Ectodermal cell (in vitro differentiated cells): Measurements from ENCODE around the gene FAT1. TPM values are rescaled to one million over a fixed set of nuclear protein-coding genes. Genes with fewer than 3 reads are reported as not detected.
A peak's percentile ranks its signal among the peaks of the same experiment; 100 is the strongest.

ENCODE experiments used
- H3K27ac ChIP-seq: 2 replicates; pipeline ENCODE4 v1.7.0; 2013; ENCODE audit warnings: mild to moderate bottlenecking, low read depth, low read length; ENCODE audit not compliant: insufficient read depth, poor library complexity, severe bottlenecking
- H3K27me3 ChIP-seq: 2 replicates; pipeline ENCODE4 v1.7.0; 2013; ENCODE audit warnings: mild to moderate bottlenecking, low read length; ENCODE audit not compliant: insufficient read depth, control insufficient read depth, poor library complexity, severe bottlenecking
- H3K36me3 ChIP-seq: one replicate; pipeline ENCODE4 v1.7.0; 2013; ENCODE audit warnings: low read length; ENCODE audit not compliant: control insufficient read depth, insufficient read depth
- H3K4me1 ChIP-seq: one replicate; pipeline ENCODE4 v1.7.0; 2013; ENCODE audit warnings: low read length; ENCODE audit not compliant: control insufficient read depth, insufficient read depth
- H3K4me3 ChIP-seq: 2 replicates; pipeline ENCODE4 v1.7.0; 2013; ENCODE audit warnings: low read depth, low read length, control low read depth; ENCODE audit not compliant: insufficient read depth
- H3K9me3 ChIP-seq: 2 replicates; pipeline ENCODE4 v1.7.0; 2013; ENCODE audit warnings: mild to moderate bottlenecking, low read length, moderate library complexity; ENCODE audit not compliant: control insufficient read depth
- WGBS, 2 experiments: methylation state at CpG; one replicate each; pipeline ENCODE4 v1.1.7; 2013; ENCODE audit warnings: missing lambda C conversion rate in 2 of 2; 5-methylcytosine and 5-hydroxymethylcytosine counted together
- polyA plus RNA-seq, 4 experiments: library from polyadenylated mRNA; stranded (reverse); fragments of 50-300 nt; gene quantifications; one replicate each; pipeline ENCODE4 v1.2.3, GENCODE V29; 2013

The FAT1 gene, protein sequence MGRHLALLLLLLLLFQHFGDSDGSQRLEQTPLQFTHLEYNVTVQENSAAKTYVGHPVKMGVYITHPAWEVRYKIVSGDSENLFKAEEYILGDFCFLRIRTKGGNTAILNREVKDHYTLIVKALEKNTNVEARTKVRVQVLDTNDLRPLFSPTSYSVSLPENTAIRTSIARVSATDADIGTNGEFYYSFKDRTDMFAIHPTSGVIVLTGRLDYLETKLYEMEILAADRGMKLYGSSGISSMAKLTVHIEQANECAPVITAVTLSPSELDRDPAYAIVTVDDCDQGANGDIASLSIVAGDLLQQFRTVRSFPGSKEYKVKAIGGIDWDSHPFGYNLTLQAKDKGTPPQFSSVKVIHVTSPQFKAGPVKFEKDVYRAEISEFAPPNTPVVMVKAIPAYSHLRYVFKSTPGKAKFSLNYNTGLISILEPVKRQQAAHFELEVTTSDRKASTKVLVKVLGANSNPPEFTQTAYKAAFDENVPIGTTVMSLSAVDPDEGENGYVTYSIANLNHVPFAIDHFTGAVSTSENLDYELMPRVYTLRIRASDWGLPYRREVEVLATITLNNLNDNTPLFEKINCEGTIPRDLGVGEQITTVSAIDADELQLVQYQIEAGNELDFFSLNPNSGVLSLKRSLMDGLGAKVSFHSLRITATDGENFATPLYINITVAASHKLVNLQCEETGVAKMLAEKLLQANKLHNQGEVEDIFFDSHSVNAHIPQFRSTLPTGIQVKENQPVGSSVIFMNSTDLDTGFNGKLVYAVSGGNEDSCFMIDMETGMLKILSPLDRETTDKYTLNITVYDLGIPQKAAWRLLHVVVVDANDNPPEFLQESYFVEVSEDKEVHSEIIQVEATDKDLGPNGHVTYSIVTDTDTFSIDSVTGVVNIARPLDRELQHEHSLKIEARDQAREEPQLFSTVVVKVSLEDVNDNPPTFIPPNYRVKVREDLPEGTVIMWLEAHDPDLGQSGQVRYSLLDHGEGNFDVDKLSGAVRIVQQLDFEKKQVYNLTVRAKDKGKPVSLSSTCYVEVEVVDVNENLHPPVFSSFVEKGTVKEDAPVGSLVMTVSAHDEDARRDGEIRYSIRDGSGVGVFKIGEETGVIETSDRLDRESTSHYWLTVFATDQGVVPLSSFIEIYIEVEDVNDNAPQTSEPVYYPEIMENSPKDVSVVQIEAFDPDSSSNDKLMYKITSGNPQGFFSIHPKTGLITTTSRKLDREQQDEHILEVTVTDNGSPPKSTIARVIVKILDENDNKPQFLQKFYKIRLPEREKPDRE (N-terminal part only)
- polyA plus RNA-seq (2013, experiment 1 of 4): 135 TPM
- polyA plus RNA-seq (2013, experiment 2 of 4): 155 TPM
- 80.8 TPM for polyA plus RNA-seq (2013, experiment 3 of 4)
- 111 TPM for polyA plus RNA-seq (2013, experiment 4 of 4)

- peak within 1 kb of the TSS; percentile 84 for H3K27ac ChIP-seq
- peak within 1 kb of the TSS; percentile 92 for H3K4me3 ChIP-seq
- H3K27me3 ChIP-seq: no peaks in the 10 kb centered on the region
- H3K4me1 ChIP-seq: peaks cover 7% of the 10 kb centered on the region
- 0% methylated on average over 112 of the region's 112 CpGs for WGBS, 2 experiments
- H3K9me3 ChIP-seq: peaks cover 3% of the 10 kb centered on the region
- H3K36me3 ChIP-seq: no peaks in the 10 kb centered on the region
These were observed at the start of gene FAT1 for GRCh38 chr4:186723292-186724057. Gene FAT1, minus strand, starts transcription at chr4:186723856. Its CDS starts 14,029 bp downstream, at chr4:186709827.

DNA sequence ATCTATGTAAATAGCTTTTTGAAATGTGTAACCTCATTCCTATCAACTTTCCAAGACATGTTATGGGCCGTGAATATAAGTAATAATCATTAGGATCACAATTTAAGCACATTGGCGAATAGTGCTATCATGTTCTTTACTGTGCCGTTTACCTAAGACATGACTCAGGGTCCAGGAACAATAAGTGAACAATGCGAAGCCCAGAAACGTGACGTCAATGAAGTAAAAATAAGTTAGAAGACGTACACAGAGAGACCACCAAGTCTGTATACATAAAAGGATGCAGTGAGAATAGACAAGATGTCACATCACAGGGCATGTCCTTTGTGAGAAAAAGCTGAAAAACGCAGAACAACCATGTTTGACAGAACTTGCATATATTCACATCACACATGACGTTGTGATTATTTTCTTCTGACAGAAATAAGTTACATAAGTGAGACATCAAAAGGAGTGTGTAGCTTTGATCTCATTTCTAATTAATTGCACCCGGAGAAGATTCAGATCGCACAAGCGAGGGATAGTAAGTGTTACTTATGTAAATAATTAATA is 49.4 kb upstream of the FAT1 start:
- H3K27ac ChIP-seq: no peak overlapping the region
- 93 to 96% methylated on average over 9 to 10 of the region's 12 CpGs for WGBS, 2 experiments
- H3K4me3 ChIP-seq: no peak overlapping the region
- H3K9me3 ChIP-seq: no peaks in the 10 kb centered on the region
- no peaks in the 10 kb centered on the region for H3K27me3 ChIP-seq
- H3K36me3 ChIP-seq: no peaks in the 10 kb centered on the region
- H3K4me1 ChIP-seq: no peaks in the 10 kb centered on the region

GRCh38 chr4:186771624-186772023 is 48.0 kb upstream of the FAT1 start:
- Histone ChIP-seq H3K4me1 (no peaks in the 10 kb centered on the region), H3K9me3 (no peaks in the 10 kb centered on the region), H3K4me3 (no peak overlapping the region), H3K27ac (no peak overlapping the region), H3K36me3 (no peaks in the 10 kb centered on the region), H3K27me3 (no peaks in the 10 kb centered on the region)
- 79 to 86% methylated on average over 2 of the region's 2 CpGs for WGBS, 2 experiments

DNA sequence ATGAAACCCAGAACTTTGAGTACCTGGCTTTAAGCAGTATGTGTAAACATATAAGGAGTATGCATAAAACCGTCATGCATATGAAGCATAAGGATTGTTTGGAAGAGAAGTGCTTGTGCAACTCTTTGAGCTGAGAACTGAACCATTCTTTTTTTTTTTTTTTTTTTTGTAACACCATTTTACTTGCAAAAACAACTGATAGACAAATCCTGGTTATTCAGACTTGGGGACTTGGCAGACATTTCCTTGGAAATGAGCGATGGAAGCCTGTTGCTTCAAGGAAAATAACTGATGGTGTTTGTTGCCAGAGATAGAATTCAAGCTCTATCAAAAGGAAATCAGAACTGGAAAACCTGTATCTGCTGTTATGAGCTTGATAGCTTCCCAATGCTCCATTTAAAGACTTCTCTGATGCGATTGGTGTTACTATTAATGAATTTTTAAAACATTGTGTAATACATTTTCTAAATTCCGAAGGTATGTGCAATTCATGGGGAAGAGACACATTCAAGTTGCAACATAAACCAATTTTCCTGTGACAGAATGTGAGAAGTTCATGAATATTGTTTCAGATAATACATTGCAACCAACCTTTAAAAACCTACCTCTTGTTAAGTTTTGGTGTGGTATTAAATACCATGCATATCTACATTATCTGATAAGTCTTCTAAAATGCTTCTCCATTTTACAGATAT is 47.0 kb upstream of the FAT1 start:
- H3K27ac ChIP-seq: no peak overlapping the region
- H3K4me3 ChIP-seq: no peak overlapping the region

GRCh38 chr4:186767794-186768193 is 44.1 kb upstream of the FAT1 start:
- Histone ChIP-seq H3K4me1 (peaks cover 6% of the 10 kb centered on the region), H3K27me3 (no peaks in the 10 kb centered on the region)
- WGBS, 2 experiments: 91 to 99% methylated on average over 3 of the region's 4 CpGs

More for the DNA sequence above, 47.0 kb upstream of the FAT1 start:
- Histone ChIP-seq H3K27me3 (no peaks in the 10 kb centered on the region), H3K9me3 (no peaks in the 10 kb centered on the region), H3K36me3 (no peaks in the 10 kb centered on the region), H3K4me1 (peaks cover 3% of the 10 kb centered on the region)
- WGBS, 2 experiments: 98 to 99% methylated on average over 2 to 4 of the region's 4 CpGs

DNA sequence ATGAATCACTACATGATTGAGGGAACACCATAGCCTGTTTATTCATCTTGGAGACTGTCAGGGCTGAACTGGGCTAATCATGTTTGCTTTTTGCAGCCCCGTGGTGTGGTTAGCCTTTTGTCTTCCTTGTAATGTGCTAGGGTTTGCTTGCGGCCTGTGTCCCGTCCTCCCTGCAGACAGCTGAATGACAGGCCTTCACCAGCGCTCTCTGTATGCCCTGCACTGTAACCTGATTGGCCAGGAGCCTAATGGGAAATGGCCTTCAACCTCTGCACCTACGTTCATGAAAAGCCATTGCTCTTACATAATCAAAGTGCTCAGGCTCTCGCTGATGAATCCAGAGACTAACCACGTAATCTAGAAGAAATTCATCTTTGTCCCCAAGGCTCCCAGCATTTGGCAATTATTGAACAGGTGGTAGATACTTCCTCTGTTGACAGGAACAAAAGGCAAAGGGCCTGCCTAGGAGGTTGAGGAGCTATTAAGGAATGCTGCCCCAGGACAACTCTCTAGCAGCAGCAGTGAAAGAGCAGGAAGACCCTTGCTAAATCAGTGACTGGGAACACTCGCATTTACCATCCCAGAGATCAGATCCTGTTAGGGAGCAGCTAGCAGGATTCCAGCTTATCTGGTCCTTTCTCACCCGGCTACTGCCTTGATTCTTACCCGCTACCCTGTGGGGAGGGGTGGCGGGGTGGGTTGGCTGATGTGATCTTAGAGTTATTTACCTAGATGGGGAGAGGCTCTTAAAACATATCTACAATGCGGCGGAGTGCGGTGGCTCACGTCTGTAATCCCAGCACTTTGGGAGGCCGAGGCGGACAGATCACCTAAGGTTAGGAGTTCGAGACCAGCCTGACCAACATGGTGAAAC is 42.3 kb upstream of the FAT1 start:
- WGBS, 2 experiments: 74 to 76% methylated on average over 18 of the region's 18 CpGs
- peak overlapping the region; percentile 42 for H3K27ac ChIP-seq
- no peaks in the 10 kb centered on the region for H3K36me3 ChIP-seq
- no peaks in the 10 kb centered on the region for H3K9me3 ChIP-seq
- peaks cover 6% of the 10 kb centered on the region for H3K4me1 ChIP-seq
- H3K4me3 ChIP-seq: no peak overlapping the region
- no peaks in the 10 kb centered on the region for H3K27me3 ChIP-seq

More at GRCh38 chr4:186767794-186768193, 44.1 kb upstream of the FAT1 start:
- no peak overlapping the region for H3K27ac ChIP-seq
- no peaks in the 10 kb centered on the region for H3K9me3 ChIP-seq
- H3K4me3 ChIP-seq: no peak overlapping the region
- H3K36me3 ChIP-seq: no peaks in the 10 kb centered on the region

DNA sequence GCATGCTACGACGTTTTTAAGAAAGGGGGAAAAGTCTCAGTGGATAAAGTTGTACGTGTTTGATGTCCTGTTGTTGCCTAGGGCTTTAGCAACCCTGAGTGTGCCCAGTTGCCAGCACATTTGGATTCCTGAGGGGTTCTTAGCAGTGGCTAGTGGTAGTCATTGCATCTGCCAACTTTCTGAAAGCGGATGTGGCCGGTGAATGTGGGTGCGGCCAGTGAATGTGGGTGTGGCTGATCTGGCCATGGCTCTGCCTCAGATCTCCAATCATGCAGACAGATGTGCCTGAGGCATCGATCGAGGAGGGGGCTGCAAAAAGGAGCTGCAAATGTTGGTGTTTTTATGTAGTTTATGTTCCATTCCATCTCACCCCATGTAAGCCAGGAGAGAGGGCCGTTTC is 41.5 kb upstream of the FAT1 start:
- H3K4me3 ChIP-seq: no peak overlapping the region

GRCh38 chr4:186764457-186764856 is 40.8 kb upstream of the FAT1 start:
- no peak overlapping the region for H3K4me3 ChIP-seq
- H3K36me3 ChIP-seq: no peaks in the 10 kb centered on the region
- 90 to 91% methylated on average over 4 of the region's 4 CpGs for WGBS, 2 experiments

More for the DNA sequence above, 41.5 kb upstream of the FAT1 start:
- Histone ChIP-seq H3K9me3 (no peaks in the 10 kb centered on the region), H3K27ac (no peak overlapping the region), H3K4me1 (peaks cover 6% of the 10 kb centered on the region), H3K27me3 (no peaks in the 10 kb centered on the region), H3K36me3 (no peaks in the 10 kb centered on the region)
- WGBS, 2 experiments: 87 to 90% methylated on average over 8 to 9 of the region's 9 CpGs

More at GRCh38 chr4:186764457-186764856, 40.8 kb upstream of the FAT1 start:
- no peaks in the 10 kb centered on the region for H3K27me3 ChIP-seq
- H3K9me3 ChIP-seq: no peaks in the 10 kb centered on the region
- H3K4me1 ChIP-seq: peaks cover 6% of the 10 kb centered on the region
- no peak overlapping the region for H3K27ac ChIP-seq
